HG02759 (cell line): ENCODE measurements around the gene DEPDC4.

Source experiments
- ATAC-seq: cut with Tn5 transposase; IDR thresholded peaks from one replicate; pipeline ENCODE4 v1.9.1; 2021; ENCODE audit warnings: mild to moderate bottlenecking, moderate library complexity; ENCODE audit not compliant: unreplicated experiment

Gene DEPDC4

DNA sequence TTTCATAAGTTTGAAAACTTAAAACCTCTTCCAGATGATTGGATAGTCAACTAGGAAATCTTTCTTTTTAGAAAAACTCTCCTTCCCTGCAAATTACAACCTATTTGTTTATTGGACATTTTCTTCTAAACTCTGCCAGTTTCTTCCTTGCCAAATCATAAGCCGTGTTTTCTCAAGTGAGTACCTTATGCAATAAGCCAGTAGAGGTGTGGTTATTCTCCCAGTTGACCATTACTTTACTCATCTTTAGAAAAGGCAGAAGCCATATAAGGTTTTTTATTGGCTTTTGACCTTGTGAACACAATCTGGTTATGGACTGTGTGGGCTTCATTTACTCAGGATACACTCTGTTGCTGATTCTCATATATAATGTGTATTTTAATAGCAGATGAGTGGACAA is 51.7 kb downstream of the DEPDC4 start:
- ATAC-seq = no peak

DNA sequence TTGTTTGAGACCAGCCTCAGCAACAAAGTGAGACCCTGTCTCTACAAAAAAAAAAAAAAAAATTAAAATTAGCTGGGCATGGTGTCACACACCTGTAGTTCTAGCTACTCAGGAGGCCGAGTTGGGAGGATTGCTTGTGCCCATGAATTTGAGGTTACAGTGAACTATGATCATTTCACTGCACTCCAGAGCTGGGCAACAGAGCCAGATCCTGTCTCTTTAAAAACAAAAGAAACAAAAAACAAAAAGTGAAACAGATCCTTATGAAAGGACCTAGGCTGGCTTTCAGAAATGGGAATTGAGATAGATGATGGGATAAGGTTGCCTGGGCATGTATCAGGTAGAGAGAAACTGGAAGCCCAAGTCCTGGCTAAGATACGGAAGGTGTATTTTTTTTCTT is 52.4 kb downstream of the DEPDC4 start:
- ATAC-seq = no peak

DNA sequence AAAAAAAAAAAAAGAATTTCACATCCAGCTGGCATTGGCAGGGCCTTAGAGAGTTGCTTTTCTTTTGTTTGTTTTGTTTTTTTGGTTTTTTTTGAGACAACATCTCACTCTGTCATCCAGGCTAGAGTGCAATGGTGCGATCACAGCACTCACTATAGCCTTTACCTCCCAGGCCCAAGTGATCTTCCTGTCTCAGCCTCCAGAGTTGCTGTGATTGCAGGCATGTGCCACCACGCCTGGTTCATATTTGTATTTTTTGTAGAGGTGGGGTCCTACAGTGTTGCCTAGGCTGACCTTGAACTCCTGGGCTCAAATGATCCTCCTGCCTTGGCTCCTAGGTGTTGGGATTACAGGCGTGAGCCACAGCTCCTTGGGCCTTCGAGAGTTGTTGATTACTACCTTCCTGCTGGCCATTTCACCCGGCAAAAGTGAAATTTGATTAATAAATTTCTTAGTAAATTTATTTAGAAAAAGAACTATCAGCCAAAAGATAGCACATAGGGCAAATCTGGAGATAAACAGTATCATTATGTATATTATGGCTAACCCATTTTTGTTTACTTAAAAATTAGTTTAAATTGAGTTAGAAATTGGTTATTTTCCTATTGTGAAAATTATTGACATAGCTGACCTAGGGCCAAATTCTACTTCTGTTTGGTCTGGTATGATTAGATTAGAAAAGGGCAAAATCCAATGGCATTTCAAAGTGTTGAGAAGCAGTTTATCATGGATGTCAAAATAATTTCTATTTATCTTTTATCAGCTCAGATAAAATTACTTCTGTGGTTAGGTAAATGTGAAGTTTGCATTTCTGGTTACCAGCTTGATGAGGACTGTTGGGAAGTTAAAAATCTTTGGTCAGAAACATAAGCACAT is 53.6 kb downstream of the DEPDC4 start:
- ATAC-seq = no peak

DNA sequence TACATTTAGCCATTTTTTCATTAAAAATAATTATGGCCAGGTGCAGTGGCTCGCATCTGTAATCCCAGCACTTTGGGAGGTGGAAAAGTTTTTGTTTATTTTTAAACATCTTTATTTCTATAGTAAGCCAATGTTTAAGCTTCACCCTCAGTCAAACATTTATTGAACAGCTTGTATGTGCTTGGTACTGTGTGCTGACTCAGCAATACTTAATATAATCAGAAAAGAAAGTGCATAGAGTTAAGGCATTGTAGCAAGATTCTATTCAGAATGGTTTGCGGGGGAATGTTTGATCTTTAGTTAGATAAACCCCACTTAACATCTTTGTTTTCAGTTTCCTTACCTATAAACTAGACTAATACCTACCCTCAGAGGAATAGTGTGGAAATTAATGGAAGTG is 55.2 kb downstream of the DEPDC4 start:
- ATAC-seq = no peak

DNA sequence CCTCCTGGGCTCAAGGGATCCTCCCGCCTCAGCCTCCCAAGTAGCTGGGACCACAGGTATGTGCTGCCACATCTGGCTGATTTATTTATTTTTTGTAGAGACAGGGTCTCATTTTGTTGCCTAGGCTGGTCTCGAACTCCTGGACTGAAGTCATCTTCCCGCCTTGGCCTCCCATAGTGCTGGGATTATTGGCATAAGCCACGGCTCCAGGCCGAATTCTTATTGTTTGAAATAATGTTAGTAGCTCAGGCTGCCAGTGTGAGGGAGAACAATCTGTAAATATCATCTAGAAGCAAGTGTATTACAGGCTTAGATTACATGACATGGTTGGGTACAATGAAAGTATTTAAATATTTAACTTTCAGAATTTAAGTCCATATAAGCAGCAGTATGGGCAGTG is 58.0 kb downstream of the DEPDC4 start:
- no peak for ATAC-seq

DNA sequence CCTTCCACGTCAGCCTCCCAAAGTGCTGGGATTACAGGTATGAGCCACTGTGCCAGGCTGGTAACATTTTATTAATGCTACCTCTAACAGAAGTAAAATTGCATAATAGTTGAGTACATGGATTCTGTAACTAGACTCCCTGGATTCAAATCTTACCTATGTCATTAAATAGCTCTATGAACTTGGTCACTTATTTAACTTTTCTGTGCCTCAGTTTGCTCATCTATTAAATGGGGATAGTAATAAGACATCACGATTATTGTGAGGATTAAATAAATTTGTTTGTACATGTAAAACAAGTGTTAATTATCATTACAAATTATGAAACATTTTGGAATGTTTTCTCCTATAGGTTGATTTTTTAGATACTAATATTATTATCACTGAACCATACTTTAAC is 59.6 kb downstream of the DEPDC4 start:
- no peak for ATAC-seq

DNA sequence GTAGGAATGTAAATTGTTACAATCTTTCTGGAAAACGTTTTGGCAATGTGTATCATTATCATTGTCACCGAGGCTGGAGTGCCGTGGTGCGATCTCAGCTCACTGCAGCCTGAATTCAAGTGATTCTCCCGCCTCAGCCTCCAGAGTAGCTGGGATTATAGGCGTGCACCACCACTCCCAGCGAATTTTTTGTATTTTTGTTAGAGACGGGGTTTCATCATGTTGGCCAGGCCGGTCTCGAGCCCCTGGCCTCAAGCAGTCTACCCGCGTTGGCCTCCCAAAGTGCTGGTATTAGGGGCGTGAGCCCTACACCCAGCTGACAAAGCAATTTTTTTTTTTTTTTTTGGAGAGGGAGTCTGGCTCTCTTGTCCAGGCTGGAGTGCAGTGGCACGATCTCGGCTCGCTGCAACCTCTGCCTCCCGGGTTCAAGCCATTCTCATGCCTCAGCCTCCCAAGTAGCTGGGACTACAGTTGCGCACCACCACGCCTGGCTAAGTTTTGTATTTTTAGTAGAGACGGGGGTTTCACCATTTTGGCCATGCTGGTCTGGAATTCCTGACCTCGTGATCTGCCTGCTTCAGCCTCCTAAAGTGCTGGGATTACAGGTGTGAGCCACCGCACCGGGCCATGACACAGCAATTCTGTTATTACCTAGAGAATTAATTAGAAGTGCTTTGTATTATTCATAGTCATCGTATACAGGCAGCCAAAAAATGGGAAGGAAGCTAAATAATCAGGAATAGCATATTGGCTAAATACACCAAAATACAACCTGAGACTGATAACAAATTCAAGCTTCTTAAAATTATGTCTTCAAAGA is 65.1 kb downstream of the DEPDC4 start:
- ATAC-seq = no peak

DNA sequence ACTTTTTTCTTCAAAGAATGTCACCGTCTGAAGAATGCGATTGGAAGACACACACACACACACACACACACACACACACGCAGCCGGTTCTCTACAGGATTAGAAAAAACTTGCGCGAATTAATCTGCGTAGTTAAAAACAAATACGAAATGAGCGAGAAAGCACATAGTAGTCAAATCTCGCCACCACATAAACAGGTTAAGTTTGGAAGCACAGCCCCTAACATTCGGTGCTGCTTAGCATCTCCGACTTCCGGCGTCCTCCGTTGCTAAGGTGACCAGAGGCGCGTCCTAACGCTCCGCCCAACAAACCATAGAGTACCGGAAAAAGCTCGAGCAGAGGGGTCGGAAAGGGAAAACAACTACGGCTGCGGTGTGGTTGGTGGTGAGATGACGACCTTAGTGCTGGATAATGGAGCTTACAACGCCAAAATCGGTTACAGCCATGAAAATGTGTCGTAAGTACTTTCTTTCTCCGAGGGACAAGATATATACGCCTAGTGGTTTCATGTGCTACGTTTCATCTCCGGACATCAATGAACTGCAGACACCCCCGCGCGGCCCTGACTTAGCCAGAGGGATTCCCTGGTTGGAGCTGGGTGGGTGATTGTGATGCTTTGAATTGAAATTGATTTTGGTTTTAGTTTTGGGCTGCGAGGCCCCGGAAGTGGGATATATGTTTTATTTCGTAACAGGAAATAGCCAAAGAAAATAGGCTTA is 66.3 kb downstream of the DEPDC4 start, which contains the start of gene ACTR6:
Gene ACTR6, plus strand, starts transcription at position 353 of the 719 bp plus-strand sequence. Its CDS starts 37 bp downstream, at position 390.
- ATAC-seq = peak; percentile 92

DNA sequence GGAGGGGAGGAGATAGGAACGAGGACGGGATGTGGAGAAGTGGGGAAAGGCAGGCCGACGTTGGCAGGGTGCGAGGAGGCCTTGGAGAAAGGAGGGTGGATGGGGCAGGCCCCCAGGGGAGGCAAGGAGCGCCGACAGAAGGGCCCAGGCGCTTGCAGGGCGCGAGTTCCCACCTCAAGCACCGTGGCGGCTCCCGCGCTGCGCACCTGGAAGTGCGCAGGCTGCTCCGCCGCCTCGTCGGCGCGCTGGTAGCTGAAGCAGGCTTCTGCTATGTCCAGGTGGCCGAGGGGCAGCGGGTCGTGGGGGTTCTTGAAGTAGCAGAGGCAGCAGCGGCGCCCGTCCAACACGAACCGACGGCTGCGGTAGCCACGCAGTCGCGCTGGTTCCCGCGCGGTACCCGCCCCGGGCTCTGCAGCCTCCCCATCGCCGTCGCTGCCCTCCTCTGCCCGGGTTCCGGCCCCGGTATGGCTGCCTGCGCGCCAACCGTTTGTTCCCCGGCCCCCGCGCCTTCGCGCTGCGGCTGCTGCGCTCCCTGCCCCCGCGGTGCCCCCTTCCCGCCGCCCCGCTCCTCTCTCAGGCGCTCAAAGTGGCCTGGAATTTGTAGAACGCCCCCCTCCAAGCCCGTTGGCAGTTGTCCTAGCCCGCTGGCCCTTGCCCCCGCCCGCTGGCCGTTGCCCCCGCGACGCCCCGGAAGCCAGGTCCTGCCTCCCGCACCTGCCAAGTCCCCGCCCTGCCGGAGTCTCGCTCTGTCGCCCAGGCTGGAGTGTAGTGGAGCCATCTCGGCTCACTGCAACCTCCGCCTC is 67.3 kb downstream of the DEPDC4 start:
- ATAC-seq = peak; percentile 78

DNA sequence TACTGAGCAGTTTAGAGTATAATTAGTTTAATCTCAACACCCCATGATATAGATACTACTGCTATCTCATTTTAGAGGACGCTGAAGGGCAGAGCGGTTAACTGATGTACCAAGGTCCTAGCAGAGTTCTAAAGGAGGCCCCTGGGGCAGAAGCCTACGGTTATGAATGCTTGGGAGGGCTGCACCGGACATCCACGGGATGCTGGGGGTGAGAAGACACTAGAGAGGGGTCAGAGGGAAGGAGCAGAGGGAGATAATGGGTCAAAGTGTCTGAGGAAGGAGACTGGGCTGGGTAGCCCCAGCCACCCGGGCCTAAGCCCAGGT is 67.9 kb downstream of the DEPDC4 start:
- ATAC-seq = no peak

DNA sequence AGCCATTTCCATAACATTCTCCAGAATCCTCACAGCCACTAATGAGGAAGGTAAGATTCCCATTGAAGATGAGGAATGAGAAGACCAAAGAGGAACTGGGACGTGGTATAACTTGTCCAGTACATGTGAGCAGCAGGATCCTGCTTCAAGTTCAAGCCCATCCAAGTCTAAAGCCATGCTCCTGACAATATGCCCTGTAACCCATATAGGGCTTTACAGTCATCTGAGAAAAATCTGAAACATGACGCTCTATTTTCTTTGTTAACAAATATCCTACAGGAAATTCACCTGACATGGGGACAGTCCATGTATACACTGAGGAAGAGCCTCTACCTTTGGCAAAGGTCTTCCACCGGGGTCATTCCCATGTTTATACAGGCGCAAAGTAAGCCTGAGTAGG is 69.4 kb downstream of the DEPDC4 start:
- no peak for ATAC-seq

DNA sequence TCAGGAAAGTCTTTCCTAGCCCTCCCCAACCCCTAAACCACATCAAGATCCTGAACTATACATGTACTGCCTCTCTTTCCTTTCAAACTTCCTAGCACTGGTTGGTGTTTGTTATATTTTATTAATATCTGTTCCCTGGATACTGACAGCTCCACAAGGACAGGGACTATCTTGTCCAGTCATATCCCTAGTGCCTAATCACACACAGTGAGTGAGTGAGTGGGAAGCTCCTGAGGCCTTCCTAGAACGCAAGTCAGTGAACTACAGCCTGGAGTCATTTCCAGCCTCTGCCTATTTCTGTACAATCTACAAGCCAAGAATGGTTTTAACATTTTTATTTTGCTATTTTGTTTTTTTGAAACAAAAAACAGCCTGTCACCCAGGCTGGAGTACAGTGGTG is 73.8 kb downstream of the DEPDC4 start:
- no peak for ATAC-seq
